Body of pancreas (tissue), 4 donors: ENCODE measurements around the gene STK40.

Experiments
- CTCF ChIP-seq, 7 experiments: fragments of 450-650 bp in 4 of 7; fragments of 200-600 bp in 3 of 7; sonication (generic) in 3 of 7; IDR thresholded peaks; one replicate each; pipeline ENCODE4 v1.5.1; 2016 to 2019; ENCODE audit warnings: antibody characterized with exemption in 7 of 7
- POLR2A ChIP-seq, 3 donors: fragments of 450-650 bp; IDR thresholded peaks; one replicate each; pipeline ENCODE4 v1.6.1; 2016; ENCODE audit warnings: antibody characterized with exemption in 3 of 3, mild to moderate bottlenecking in 2 of 3

DNA sequence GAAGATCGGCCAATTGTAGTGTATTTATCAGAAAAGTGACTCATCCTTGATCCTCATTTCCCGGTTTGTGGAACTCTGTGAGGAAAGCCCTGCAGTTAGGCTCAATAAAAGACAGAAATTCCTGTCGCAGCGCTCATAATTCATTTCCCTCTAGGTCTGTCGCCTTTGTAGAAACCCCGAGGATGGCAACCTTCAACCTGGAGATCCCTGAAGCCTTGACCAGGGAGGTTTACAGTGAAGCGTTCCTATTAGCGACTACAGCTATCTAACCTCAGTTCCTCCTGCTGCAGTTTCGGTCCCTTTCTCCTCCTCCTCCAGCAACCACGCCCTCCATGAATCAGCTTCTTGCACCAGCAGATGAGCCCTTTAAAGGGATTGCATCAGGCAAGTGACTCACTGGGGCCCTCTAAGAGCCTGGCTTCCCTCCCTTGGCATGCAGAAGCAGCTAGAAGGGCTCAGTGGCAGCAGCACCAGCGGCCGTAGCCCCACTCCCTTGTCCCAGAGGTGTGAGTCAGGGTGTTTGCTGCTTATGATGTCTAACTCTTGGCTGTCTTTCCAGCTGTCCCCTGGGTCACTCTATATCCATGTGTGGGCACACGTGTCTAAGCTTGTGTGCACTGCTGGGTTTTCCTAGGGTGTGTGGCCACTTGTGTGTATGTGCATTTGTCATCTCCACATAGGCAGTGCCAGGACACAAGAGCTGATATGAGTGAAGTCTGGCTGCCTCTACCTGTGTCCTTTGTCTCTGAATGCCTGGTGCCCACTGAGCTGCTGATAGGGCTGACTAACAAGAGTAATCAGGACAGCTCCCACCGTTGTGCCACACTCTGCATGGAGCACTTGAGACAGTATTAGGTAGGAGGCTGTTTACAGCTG, 779 bp upstream of the STK40 start:
- TF ChIP-seq CTCF (IDR thresholded peaks at IDR 0.05) (no peak), POLR2A (IDR thresholded peaks at IDR 0.05) (peak; percentile 78 to 90 (median 89))
